NCI-H345 treated with DMSO at 0.1 percent for 48 hours (cell line): Measurements from ENCODE around the gene ZBTB40.

Source experiments
- DNase-seq: peaks from one replicate; lab custom pipeline; 2025; ENCODE audit not compliant: unreplicated experiment; lab: John Stamatoyannopoulos, UW

The ZBTB40 gene

DNA sequence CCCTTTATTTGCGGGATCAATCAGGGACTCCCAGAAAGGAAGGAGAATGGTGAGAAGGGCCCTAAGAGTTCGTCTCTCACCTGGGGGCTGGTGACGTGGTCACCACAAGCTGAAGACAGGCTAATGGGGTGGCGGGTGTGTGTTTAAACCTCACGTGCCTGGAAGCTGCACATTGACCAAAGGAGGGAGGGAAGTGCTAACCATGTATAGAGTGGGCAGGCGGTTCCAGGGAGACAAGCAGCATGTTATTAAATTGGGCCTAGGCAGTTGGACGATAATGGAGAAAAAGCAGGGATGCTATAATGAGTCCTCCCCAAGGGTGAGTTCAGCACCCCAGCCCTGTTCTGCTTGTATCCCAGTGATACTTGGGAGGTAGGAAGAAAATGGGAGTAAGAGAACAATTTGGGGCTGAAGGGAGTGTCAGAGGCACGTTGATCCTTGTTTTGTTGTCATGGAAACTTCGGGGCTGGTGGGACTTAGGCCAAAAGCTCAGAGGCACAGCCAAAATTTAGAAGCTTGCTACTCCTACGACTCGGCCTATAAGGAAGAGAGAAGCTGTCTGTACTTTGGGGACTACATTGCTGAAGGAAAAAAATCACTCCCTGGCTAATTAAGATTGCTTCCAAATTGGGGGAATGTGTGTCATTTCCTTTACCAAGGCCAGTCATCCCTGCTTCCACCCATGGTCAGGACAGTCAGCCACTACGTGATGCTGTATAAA is 78.4 kb downstream of the ZBTB40 start:
- DNase-seq: no peak

DNA sequence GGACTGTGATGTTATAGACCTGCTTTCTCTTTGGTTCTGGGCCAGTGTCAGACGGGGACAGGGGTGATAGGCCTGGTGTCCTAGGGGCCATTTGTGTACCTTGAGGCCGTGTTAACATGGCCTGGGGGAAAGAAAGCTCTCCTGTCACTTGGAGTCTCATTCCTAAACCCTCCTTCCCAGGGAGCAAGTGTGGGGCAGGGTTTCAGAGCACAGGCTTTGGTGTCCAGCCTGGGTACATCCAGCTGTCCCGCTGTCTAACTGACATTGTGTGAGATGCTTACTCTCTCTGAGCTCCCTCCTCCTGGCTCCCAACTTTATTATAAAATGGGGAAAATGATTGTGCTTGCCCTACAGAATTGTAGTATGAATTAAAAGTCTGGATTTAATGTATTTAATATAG is 79.1 kb downstream of the ZBTB40 start:
- no peak for DNase-seq

GRCh38 chr1:22531251-22531650 is 79.6 kb downstream of the ZBTB40 start:
- DNase-seq: no peak

DNA sequence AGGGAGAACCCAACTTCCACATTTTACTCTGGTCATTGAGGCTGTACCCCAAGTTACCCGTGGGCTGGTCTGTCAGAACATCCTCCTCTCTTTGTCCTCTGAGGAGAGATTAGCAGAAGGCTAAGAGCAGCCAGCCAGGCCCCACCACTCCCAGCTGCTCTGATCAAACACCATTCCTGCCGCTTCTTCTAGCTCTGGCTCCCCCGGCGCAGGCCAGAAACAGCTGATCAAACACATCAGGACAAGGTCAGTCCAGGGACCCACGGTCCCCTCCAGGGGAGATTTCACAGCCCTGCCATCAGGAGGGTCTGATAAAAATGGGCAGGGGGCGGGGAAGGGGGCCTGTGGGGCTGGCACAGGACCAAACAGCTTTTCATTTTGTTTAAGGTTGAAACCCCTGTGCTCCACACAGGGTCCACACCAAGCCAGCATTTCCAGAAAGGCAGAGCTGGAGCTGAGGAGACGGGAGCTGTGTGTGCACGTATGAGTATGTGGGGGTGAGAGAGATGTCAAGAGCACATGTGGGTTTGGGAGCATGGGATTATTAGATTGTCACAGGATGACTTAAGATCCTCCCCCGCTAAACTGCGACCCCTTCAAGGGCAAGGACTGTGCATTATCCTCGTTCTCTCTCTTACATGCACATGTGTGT is 81.7 kb downstream of the ZBTB40 start:
- DNase-seq: peak; percentile 26

DNA sequence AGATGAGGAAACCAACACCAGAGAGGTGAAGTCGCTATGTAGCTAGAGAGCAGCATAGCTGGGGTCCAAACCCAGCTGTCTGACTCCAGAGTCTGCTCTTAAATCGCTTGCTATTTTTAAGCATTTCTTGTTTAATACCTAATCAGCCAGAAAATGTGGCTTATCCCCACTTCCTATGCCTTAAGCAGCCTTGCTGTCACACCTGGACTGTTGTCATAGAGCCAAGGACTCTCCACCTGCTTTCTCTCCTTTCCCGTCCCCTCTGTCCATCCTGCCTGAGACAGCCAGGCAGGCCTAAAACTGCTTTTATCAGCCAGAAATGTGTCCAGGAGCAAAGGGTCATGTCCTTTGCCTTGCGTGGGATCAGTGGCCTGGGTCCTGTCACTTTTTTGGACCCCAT is 83.3 kb downstream of the ZBTB40 start:
- no peak for DNase-seq

DNA sequence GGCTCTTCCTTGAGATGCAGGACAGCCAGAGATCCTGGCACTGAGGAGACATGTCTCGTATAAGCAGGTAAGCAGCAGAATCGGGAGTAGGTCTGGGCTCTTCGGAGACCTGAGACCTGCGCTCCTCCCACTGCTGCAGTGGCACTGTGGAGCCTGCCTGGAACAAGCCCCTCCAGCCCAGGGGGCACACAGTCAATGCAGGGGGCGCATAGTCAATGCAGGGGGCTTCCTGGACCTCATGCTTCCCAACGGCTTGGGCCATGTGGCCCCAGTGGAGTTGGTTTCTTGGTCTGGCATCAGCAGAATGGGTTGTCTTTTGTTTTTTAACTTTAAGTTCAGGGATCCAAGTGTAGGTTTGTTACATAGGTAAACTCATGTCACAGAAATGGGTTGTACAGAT is 83.7 kb downstream of the ZBTB40 start:
- no peak for DNase-seq

- no peak for DNase-seq
These were observed 84.9 kb downstream of the ZBTB40 start for GRCh38 chr1:22536506-22536905.

GRCh38 chr1:22537441-22538139 is 85.9 kb downstream of the ZBTB40 start:
- DNase-seq: no peak

- no peak for DNase-seq
These were observed 88.0 kb downstream of the ZBTB40 start for GRCh38 chr1:22539510-22540118.

DNA sequence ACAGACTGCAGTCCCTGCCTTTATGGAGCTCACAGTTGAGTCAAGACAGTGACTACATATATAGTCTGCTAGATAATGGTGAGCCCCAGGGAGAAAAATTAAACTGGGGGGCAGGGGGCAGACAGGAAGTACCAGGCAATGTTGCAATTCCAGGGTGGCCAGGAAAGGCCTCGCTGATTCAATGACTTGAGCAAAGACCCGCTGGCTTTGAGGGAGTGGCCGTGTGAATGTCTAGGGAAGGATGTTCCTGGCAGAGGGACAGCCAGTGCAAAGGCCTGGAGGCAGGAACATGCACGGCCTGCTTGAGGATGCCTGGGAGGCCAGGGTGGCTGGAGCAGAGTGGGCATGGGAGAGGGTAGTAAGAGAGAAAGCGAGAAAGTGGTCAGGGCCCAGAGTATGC is 88.7 kb downstream of the ZBTB40 start:
- DNase-seq: no peak

GRCh38 chr1:22542886-22543285 is 91.2 kb downstream of the ZBTB40 start:
- no peak for DNase-seq

DNA sequence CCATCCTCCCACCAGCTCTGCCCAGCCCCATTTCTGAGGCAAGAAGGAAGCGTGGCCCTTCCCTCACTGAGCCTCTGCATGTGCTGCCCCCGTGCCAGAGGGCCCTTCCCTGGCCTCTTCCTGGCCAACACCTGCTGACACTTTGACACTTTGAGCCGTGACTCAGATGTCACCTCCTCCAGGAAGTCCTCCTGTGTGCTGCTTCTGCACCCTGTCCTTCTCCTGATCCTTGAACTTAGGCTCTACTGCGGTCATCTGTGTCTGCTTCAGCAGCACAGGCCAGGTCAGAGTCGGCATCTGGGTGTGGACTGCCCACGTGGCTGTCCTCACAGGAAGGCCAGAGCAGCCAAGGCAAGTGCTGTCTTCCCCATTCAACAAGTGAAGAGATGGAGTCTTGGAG is 92.0 kb downstream of the ZBTB40 start:
- no peak for DNase-seq

DNA sequence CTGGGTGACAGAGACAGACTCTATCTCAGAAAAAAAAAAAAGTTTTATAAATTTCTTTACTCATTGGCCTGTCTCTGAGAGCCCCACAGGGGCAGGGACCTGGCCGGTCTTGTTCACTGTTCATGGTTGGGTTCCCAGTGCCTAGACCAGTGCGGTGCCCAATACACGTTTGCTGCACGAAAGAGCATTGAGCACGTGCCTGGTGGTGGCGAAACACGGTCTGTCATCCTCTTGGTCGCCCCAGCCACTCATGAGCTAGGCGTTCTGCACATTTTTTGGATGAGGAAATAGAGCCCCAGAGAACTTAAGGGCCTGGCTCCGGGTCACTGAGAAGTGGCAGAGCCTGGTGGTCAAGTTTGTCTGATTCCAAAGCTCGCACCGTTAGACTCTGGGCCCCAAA is 93.0 kb downstream of the ZBTB40 start:
- no peak for DNase-seq

GRCh38 chr1:22545141-22545540 is 93.5 kb downstream of the ZBTB40 start:
- no peak for DNase-seq

DNA sequence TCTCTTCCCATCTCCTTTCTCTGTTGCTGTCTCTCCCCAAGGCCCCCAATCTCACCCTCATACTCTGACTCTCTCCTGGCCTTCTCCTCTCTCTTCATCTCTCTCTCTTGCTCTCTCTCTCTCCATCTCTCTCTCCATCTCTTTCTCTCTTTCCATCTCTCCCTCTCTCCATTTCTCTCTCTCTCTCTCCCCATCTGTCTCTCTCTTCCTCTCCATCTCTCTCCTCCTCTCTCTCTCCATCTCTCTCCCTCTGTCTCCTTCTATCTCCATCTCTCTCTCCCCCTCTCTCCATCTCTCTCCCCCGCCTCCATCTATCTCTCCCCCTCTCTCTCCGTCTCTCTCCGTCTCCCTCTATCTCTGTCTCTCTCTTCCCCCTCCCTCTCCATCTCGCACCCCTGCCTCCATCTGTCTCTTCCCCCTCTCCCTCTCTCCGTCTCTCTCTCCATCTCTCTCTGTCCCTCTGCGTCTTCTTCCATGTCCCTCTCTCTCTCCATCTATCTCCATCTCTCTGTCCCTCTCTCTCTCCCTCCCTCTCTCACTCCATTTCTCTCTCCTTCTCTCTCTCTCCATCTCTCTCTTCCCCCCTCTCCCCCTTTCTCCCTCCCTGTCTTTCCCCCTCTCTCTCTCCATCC is 95.7 kb downstream of the ZBTB40 start:
- DNase-seq: no peak

GRCh38 chr1:22547818-22548462 is 96.3 kb downstream of the ZBTB40 start:
- DNase-seq: no peak

- no peak for DNase-seq
These were observed 98.4 kb downstream of the ZBTB40 start for GRCh38 chr1:22550021-22550420.

- DNase-seq: no peak
These were observed 99.9 kb downstream of the ZBTB40 start for GRCh38 chr1:22551591-22551990.

- DNase-seq: no peak
These were observed 100.4 kb downstream of the ZBTB40 start for GRCh38 chr1:22552021-22552420.

DNA sequence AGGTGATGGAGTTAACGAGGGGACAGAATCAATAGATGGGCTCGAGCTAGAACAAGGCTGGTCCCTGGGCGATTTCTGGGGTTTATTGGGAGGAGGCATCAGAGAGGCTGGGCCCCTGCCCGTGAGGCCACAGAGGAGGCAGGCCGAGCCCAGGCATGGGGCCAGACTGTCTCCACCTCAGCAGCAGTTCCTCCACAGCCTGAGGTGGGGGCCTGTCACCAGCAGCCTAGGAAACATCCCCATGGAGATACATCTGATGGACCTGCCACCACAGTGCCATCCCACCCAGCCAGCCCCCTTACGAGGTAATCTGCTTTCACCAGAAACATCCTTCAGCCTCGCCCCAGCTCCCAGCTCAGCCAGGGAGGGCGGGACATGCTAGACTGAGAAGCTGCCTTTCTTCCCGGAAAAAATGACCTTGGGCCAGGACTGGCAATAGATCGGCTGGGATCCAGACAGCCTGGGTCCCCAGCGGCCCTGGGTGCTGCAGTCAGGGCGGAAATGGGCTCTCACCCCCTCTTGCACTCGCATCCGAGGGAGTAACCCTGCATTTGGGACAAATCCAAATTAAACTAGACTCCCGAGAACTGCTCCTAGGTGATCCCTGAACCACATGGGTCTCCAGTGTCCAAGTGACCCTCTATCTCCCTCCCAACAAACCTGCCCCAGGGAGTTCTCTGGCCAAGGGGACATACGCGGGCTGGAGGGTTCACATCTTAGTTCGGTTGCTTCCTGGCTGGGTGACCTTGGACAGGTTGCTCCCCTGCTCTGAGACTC is 101.6 kb downstream of the ZBTB40 start:
- no peak for DNase-seq
